OCI-LY7 (cell line): ENCODE data around the gene OR1J1.

Source experiments
- CTCF ChIP-seq: fragments of 200-600 bp; sonication (generic); conservative IDR thresholded peaks from 2 replicates; pipeline ENCODE4 v1.5.1; 2014; ENCODE audit warnings: mild to moderate bottlenecking, antibody characterized with exemption, low read length, moderate library complexity, mixed read lengths
- EZH2phosphoT487 ChIP-seq: fragments of 200-600 bp; sonication (generic); IDR thresholded peaks from 2 replicates; pipeline ENCODE4 v1.6.1; 2018; ENCODE audit warnings: low read depth, borderline replicate concordance, mild to moderate bottlenecking, mixed run types, antibody characterized with exemption, low read length, moderate library complexity, mixed read lengths

- TF ChIP-seq CTCF: no peak
- TF ChIP-seq EZH2phosphoT487: no peak
These were observed 1.3 kb upstream of the OR1J1 start for GRCh38 chr9:122479062-122479461.
